K562 (cell line): Measurements from ENCODE around the gene BRCA1. TPM values are rescaled to one million over a fixed set of nuclear protein-coding genes. Genes with fewer than 3 reads are reported as not detected.
A peak's percentile ranks its signal among the peaks of the same experiment; 100 is the strongest.

ENCODE experiments used
- ATF7 ChIP-seq: fragments of 450-650 bp; IDR thresholded peaks from 2 replicates; pipeline ENCODE4 v1.7.1; 2014; ENCODE audit warnings: mild to moderate bottlenecking, moderate library complexity
- BRD9 ChIP-seq: fragments of 450-650 bp; IDR thresholded peaks from 2 replicates; pipeline ENCODE4 v1.6.1; 2018; ENCODE audit warnings: low read depth; ENCODE audit not compliant: partially characterized antibody
- CREB3L1 ChIP-seq: fragments of 450-650 bp; IDR thresholded peaks from 2 replicates; pipeline ENCODE4 v1.6.1; 2014; ENCODE audit warnings: low read depth, mild to moderate bottlenecking, moderate library complexity, borderline replicate concordance
- HCFC1 ChIP-seq: IDR thresholded peaks from 2 replicates; pipeline ENCODE4 v1.6.1; 2012; ENCODE audit warnings: low read depth, low read length, improper control_type of control experiment
- HMBOX1 ChIP-seq: sonication (generic); IDR thresholded peaks from 2 replicates; pipeline ENCODE4 v1.6.1; 2016
- HNRNPLL ChIP-seq: fragments of 200-400 bp; formaldehyde crosslinking; IDR thresholded peaks from 2 replicates; pipeline ENCODE4 v1.6.1; 2017; ENCODE audit warnings: low read length, low read depth, mild to moderate bottlenecking; ENCODE audit not compliant: poor library complexity, severe bottlenecking
- KDM1A ChIP-seq, 2 experiments: fragments of 450-650 bp; IDR thresholded peaks; 2 replicates each; pipeline ENCODE4 v1.6.1; 2016; ENCODE audit warnings: mild to moderate bottlenecking in 2 of 2
- LARP7 ChIP-seq: fragments of 450-650 bp; IDR thresholded peaks from 2 replicates; pipeline ENCODE4 v1.6.1; 2016
- REST ChIP-seq, 2 experiments: fragments of 450-650 bp; formaldehyde crosslinking in 1 of 2; IDR thresholded peaks; 2 replicates each; pipeline versions ENCODE4 v1.4.0 to v1.6.1; 2014 to 2020; ENCODE audit warnings: mild to moderate bottlenecking in 2 of 2, borderline replicate concordance in 1 of 2, low read depth in 1 of 2
- SRSF7 ChIP-seq: fragments of 200-400 bp; formaldehyde crosslinking; optimal IDR thresholded peaks from 2 replicates; pipeline ENCODE3; 2017; ENCODE audit warnings: mild to moderate bottlenecking, low read depth, low read length
- TBP ChIP-seq: optimal IDR thresholded peaks from 2 replicates; pipeline ENCODE3; 2011; ENCODE audit warnings: low read depth, low read length, improper control_type of control experiment
- TRIM28 ChIP-seq: fragments of 450-650 bp; IDR thresholded peaks from 2 replicates; pipeline ENCODE4 v1.6.1; 2017
- VEZF1 ChIP-seq: fragments of 200-800 bp; sonication (Bioruptor generic); IDR thresholded peaks from 2 replicates; pipeline ENCODE4 v1.6.1; 2017; ENCODE audit warnings: missing genetic modification characterization, missing compliant biosample characterization
- ZKSCAN8 ChIP-seq: fragments of 200-800 bp; sonication (Bioruptor generic); IDR thresholded peaks from 2 replicates; pipeline ENCODE4 v1.6.1; 2016; ENCODE audit warnings: missing genetic modification characterization, missing compliant biosample characterization
- polyA plus RNA-seq, 8 experiments: library from polyadenylated mRNA; depleted of rRNA in 4 of 8; stranded (reverse) in 5 of 8; unstranded in 3 of 8; fragments of >200 nt; fragmentation: Nextera tagmentation in 2 of 8; fragmentation: Illumina TruSeq in 1 of 8; extraction: Ambion mirVana in 2 of 8; extraction: Trizol in 1 of 8; gene quantifications; 2 replicates each; pipeline versions ENCODE4 v1.2.1 to v1.2.3, GENCODE V29; 2011 to 2014; ENCODE audit warnings: inconsistent platforms in 1 of 8, missing spikeins in 1 of 8
- total RNA-seq, 7 experiments: library from RNA; depleted of rRNA in 6 of 7; stranded (reverse); fragments of >200 nt in 6 of 7; fragmentation: Illumina TruSeq in 2 of 7; extraction: Trizol in 2 of 7; gene quantifications; 2 replicates each; pipeline versions ENCODE4 v1.2.1 to v1.2.3, GENCODE V29; 2011 to 2021; ENCODE audit warnings: low replicate concordance in 1 of 7

BRCA1 gene
- total and polyA plus RNA-seq, 9 of the 15 experiments (the other 6 are each of a cell fraction or from before 2014, with no cell fraction given) = 25.9 to 95.3 (median 62.3) TPM

- no peak for TF ChIP-seq ZKSCAN8 (CRISPR knock-in tag)
- TF ChIP-seq HNRNPLL = no peak
- TF ChIP-seq HCFC1 = peak; percentile 37; the same call in 1 of the 2 replicates
- TF ChIP-seq REST (IDR thresholded peaks at IDR 0.05; ENCODE audit: borderline replicate concordance) = peak; percentile 73; the same call in 1 of the 2 replicates
- no peak for TF ChIP-seq REST (CRISPR knock-in tag; IDR thresholded peaks at IDR 0.05; ENCODE audit: low read depth)
- no peak for TF ChIP-seq LARP7
- TF ChIP-seq TRIM28 = peak; percentile 66; the same call in 1 of the 2 replicates
- peak; percentile 81 for TF ChIP-seq BRD9
- 0 out of 2 replicates have a peak, but pooled peaks have one; percentile 12 for TF ChIP-seq HMBOX1
- TF ChIP-seq KDM1A (IDR thresholded peaks at IDR 0.05) = peak in 1 of 2 experiments; percentile 55; a peak in 1 of 4 replicates
- peak; percentile 29; the same call in 1 of the 2 replicates for TF ChIP-seq VEZF1 (CRISPR knock-in tag)
- peak; percentile 42 for TF ChIP-seq TBP
- peak; percentile 19; the same call in 1 of the 2 replicates for TF ChIP-seq ATF7
- TF ChIP-seq SRSF7 = no peak
- TF ChIP-seq CREB3L1 = peak; percentile 38; the same call in 1 of the 2 replicates
These were observed 118.3 kb downstream of the BRCA1 start, which contains the start of gene IFI35 (continued) for GRCh38 chr17:43006639-43007551.
